ENCODE data around the gene CXCR5. TPM values are rescaled to one million over a fixed set of nuclear protein-coding genes. Genes with fewer than 3 reads are reported as not detected.

Gene CXCR5
- total RNA-seq, 1 donor from 2014 or later, result not detected

DNA sequence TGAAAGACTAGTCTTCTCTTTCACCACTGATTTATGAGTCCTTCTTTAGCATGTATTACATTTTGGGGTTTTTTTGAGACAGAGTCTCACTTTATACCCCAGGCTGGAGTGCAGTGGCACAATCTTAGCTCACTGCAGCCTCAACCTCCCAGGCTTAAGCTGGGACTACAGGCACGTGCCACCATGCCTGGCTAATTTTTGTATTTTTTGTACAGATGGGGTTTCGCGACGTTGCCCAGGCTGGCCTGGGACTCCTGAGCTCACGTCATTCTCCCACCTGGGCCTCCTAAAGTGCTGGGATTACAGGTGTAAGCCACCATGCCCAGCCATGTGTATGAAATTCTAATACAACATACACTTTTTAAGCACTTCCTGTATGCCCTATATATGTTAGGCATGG is 26.3 kb upstream of the CXCR5 start:
- no peak overlapping the region for H3K27ac Mint-ChIP-seq (ENCODE audit: unreplicated experiment)
- no peak for DNase-seq
- no peak overlapping the region for H3K4me3 Mint-ChIP-seq (ENCODE audit: unreplicated experiment)
- no peaks in the 10 kb centered on the region for H3K27me3 Mint-ChIP-seq (ENCODE audit: unreplicated experiment)
- H3K36me3 Mint-ChIP-seq (ENCODE audit: unreplicated experiment), result no peaks in the 10 kb centered on the region
- peaks cover 4% of the 10 kb centered on the region for H3K9me3 Mint-ChIP-seq (ENCODE audit: unreplicated experiment)
- H3K4me1 Mint-ChIP-seq (ENCODE audit: low read depth, unreplicated experiment), result no peaks in the 10 kb centered on the region
- TF ChIP-seq, protein P1, sequence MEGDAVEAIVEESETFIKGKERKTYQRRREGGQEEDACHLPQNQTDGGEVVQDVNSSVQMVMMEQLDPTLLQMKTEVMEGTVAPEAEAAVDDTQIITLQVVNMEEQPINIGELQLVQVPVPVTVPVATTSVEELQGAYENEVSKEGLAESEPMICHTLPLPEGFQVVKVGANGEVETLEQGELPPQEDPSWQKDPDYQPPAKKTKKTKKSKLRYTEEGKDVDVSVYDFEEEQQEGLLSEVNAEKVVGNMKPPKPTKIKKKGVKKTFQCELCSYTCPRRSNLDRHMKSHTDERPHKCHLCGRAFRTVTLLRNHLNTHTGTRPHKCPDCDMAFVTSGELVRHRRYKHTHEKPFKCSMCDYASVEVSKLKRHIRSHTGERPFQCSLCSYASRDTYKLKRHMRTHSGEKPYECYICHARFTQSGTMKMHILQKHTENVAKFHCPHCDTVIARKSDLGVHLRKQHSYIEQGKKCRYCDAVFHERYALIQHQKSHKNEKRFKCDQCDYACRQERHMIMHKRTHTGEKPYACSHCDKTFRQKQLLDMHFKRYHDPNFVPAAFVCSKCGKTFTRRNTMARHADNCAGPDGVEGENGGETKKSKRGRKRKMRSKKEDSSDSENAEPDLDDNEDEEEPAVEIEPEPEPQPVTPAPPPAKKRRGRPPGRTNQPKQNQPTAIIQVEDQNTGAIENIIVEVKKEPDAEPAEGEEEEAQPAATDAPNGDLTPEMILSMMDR (IDR thresholded peaks at IDR 0.05; ENCODE audit: partially characterized antibody, unreplicated experiment), result no peak

DNA sequence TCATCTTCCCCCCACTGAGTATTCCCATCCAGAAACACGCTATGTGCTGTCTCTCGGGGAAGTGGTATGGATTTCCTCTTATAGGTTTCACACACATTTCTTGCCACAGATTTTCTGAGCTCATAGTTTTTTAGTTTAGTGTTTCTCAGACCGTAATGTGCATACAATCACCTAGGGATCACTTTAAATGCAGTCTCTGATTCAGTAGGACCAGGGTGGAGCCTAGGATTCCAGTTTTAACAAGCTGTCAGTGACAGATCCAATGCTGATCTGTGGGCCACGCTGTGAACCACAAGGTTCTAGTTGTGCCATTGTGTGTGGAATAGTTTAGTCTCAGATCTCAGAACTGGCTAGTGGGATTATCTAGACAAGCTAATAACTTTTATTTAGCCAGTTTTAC is 23.7 kb upstream of the CXCR5 start:
- Mint-ChIP-seq H3K4me1 (ENCODE audit: low read depth, unreplicated experiment) (no peaks in the 10 kb centered on the region), H3K27me3 (ENCODE audit: unreplicated experiment) (no peaks in the 10 kb centered on the region), H3K36me3 (ENCODE audit: unreplicated experiment) (no peaks in the 10 kb centered on the region), H3K27ac (ENCODE audit: unreplicated experiment) (peak overlapping the region; percentile 17), H3K4me3 (ENCODE audit: unreplicated experiment) (no peak overlapping the region), H3K9me3 (ENCODE audit: unreplicated experiment) (peaks cover 7% of the 10 kb centered on the region)
- TF ChIP-seq, protein P1 (IDR thresholded peaks at IDR 0.05; ENCODE audit: partially characterized antibody, unreplicated experiment), result no peak
- no peak for DNase-seq

DNA sequence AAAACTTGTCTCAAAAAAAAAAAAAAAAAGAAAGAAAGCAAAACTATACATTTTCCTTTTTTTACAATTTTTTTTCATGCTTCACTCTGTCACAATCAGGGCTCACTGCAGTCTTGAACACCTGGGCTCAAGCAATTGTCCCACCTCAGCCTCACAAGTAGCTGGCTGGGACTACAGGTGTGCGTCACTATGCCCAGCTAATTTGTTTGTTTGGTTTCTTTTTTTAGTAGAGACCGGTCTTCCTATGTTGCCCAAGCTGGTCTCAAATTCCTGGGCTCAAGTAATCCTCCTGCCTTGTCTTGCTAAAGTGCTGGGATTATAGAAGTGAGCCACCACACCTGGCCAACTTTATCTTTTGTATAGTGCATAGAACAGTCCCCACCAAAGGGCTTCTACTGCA is 15.0 kb upstream of the CXCR5 start:
- no peaks in the 10 kb centered on the region for H3K36me3 Mint-ChIP-seq (ENCODE audit: unreplicated experiment)
- H3K4me1 Mint-ChIP-seq (ENCODE audit: low read depth, unreplicated experiment), result peaks cover 4% of the 10 kb centered on the region
- TF ChIP-seq, protein P1 (IDR thresholded peaks at IDR 0.05; ENCODE audit: partially characterized antibody, unreplicated experiment), result no peak
- H3K9me3 Mint-ChIP-seq (ENCODE audit: unreplicated experiment), result peaks cover 3% of the 10 kb centered on the region
- no peak overlapping the region for H3K4me3 Mint-ChIP-seq (ENCODE audit: unreplicated experiment)
- DNase-seq, result no peak
- no peaks in the 10 kb centered on the region for H3K27me3 Mint-ChIP-seq (ENCODE audit: unreplicated experiment)
- no peak overlapping the region for H3K27ac Mint-ChIP-seq (ENCODE audit: unreplicated experiment)

DNA sequence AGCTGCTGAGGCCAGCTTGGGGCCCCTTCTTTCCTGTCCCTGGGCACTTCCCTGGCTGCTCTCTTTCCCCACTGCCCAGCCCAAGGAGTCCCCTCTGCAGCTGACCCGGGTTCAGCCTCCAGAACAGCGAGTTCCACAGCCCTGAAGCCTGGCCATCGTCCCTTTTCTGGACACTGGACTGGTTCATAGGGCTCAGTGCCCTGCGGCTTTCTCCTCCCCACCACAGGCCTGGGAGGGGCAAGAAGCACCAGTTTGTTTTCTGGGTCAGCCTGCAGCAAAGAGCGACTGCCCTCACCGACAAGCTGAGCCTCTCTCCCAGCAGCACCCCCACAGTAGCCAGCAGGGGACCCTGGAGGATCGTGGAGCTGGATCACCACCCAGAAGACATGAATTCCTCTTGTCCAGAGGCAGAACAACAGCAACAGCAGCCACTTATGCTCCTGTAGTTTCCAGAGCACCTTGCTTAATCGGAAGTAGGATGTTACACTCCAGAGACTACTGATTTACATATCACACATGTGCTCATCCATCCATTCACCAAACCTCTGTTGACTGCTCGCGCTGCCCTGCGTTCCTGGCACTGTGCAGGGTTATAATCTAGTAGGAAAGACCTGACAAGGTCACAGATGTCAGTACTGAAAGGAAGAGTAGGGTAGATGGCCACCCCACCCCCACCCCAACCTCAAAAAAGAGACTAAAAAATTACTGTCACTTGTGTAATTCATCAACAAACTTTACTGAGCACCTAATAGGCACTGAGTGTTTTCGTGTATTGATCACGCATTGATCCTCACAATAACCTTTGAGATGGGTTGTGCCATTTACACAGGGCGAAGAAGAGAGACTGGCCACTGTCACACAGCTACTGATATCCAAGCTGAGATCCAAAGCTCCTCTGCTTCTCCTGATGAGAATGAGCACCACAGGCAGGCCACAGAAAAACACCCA is 13.0 kb upstream of the CXCR5 start:
- TF ChIP-seq, protein P1 (IDR thresholded peaks at IDR 0.05; ENCODE audit: partially characterized antibody, unreplicated experiment), result no peak
- H3K27me3 Mint-ChIP-seq (ENCODE audit: unreplicated experiment), result no peaks in the 10 kb centered on the region
- peaks cover 4% of the 10 kb centered on the region for H3K4me1 Mint-ChIP-seq (ENCODE audit: low read depth, unreplicated experiment)
- H3K9me3 Mint-ChIP-seq (ENCODE audit: unreplicated experiment), result no peaks in the 10 kb centered on the region
- no peak overlapping the region for H3K27ac Mint-ChIP-seq (ENCODE audit: unreplicated experiment)
- DNase-seq, result no peak
- peak overlapping the region; percentile 18 for H3K4me3 Mint-ChIP-seq (ENCODE audit: unreplicated experiment)
- H3K36me3 Mint-ChIP-seq (ENCODE audit: unreplicated experiment), result no peaks in the 10 kb centered on the region

DNA sequence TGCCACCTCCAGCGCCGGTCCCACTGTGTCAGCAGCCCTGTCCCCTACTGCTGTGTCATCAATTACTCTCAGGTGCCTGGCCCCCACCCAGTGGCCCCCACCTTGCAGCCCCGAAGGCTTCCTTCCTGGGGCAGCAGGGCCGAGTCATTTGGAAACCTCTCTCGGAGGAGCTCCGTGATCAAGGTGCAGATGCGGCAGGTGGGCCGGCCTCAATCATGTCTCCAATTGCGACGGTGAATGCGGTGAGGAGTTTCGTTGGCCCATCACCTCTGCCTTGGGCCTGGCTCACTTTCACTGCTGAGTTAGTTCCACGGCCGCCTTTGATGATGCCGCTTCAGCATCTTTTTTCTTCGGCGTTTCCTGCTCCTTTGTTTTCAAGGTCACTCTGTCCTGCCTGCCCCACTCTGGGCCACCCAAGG is 11.3 kb upstream of the CXCR5 start:
- Mint-ChIP-seq H3K4me1 (ENCODE audit: low read depth, unreplicated experiment) (peaks cover 4% of the 10 kb centered on the region), H3K36me3 (ENCODE audit: unreplicated experiment) (no peaks in the 10 kb centered on the region), H3K4me3 (ENCODE audit: unreplicated experiment) (no peak overlapping the region), H3K9me3 (ENCODE audit: unreplicated experiment) (no peaks in the 10 kb centered on the region), H3K27ac (ENCODE audit: unreplicated experiment) (no peak overlapping the region), H3K27me3 (ENCODE audit: unreplicated experiment) (no peaks in the 10 kb centered on the region)
- TF ChIP-seq, protein P1 (IDR thresholded peaks at IDR 0.05; ENCODE audit: partially characterized antibody, unreplicated experiment), result no peak
- no peak for DNase-seq
